Smooth muscle cell of the coronary artery (primary cell): ENCODE measurements around the gene ITM2B. TPM values are rescaled to one million over a fixed set of nuclear protein-coding genes. Genes with fewer than 3 reads are reported as not detected.

Source experiments
- total RNA-seq: library from RNA; depleted of rRNA; stranded (reverse); fragments of >200 nt; gene quantifications from 2 replicates; pipeline ENCODE4 v1.2.3, GENCODE V29; 2014; ENCODE audit warnings: low replicate concordance

ITM2B gene
- 81.8 and 168 TPM in 2 replicates for total RNA-seq

GRCh38 chr13:48233046-48233888 lies at the start of gene ITM2B:
Gene ITM2B (plus strand): TSS chr13:48233206. CDS start chr13:48233361, 155 bp downstream.

GRCh38 chr13:48303359-48304142 lies 70.5 kb downstream of the ITM2B start, which contains the start of gene RB1:
Gene RB1 (plus strand): TSS chr13:48303751. CDS start chr13:48303913, 162 bp downstream.

Other genes starting within 250 kb of the ITM2B start
- 43.5 and 43.8 TPM in 2 replicates for gene SUCLA2, start 231.9 kb upstream of the ITM2B start, total RNA-seq
- gene NUDT15, start 195.5 kb upstream of the ITM2B start, total RNA-seq = 5.7 and 12.7 TPM in 2 replicates
- 24.1 and 35.5 TPM in 2 replicates for gene MED4, start 138.1 kb upstream of the ITM2B start, total RNA-seq
- 15.0 and 26.4 TPM in 2 replicates for gene RB1, start 70.5 kb downstream of the ITM2B start, total RNA-seq
- gene LPAR6, start 179.9 kb downstream of the ITM2B start, total RNA-seq = 5.1 and 7.7 TPM in 2 replicates